Liver (tissue), 9 donors: ENCODE measurements around the gene TMEM245. TPM values are rescaled to one million over a fixed set of nuclear protein-coding genes. Genes with fewer than 3 reads are reported as not detected.

Source experiments
- DNase-seq: peaks from one replicate; pipeline ENCODE4 v3.0.0-alpha.2; 2017; ENCODE audit warnings: low spot score
- H3K27ac ChIP-seq, 2 donors: one replicate each; pipeline ENCODE4 v1.7.0; 2013; ENCODE audit warnings: inconsistent platforms in 2 of 2, low read length in 2 of 2, control low read depth in 1 of 2, low read depth in 1 of 2, mild to moderate bottlenecking in 1 of 2
- H3K27me3 ChIP-seq, 4 donors: one replicate each; pipeline versions ENCODE4 v1.6.1 to v1.7.0; 2013; ENCODE audit warnings: low read length in 3 of 4, inconsistent platforms in 1 of 4, mild to moderate bottlenecking in 1 of 4, moderate library complexity in 1 of 4; ENCODE audit not compliant: control insufficient read depth in 4 of 4, insufficient read depth in 4 of 4
- H3K36me3 ChIP-seq, 4 donors: one replicate each; pipeline versions ENCODE4 v1.6.1 to v1.7.0; 2013; ENCODE audit warnings: low read length in 3 of 4, mild to moderate bottlenecking in 3 of 4, low read depth in 1 of 4, moderate library complexity in 1 of 4; ENCODE audit not compliant: control insufficient read depth in 4 of 4, insufficient read depth in 3 of 4
- H3K4me1 ChIP-seq, 4 donors: one replicate each; pipeline versions ENCODE4 v1.6.1 to v1.7.0; 2013; ENCODE audit warnings: low read length in 3 of 4, mild to moderate bottlenecking in 3 of 4, moderate library complexity in 1 of 4; ENCODE audit not compliant: control insufficient read depth in 4 of 4, insufficient read depth in 4 of 4
- H3K4me3 ChIP-seq, 3 donors: one replicate each; pipeline versions ENCODE4 v1.6.1 to v1.7.0; 2013; ENCODE audit warnings: low read length in 3 of 3, control low read depth in 1 of 3, low read depth in 1 of 3, mild to moderate bottlenecking in 1 of 3
- H3K9ac ChIP-seq, 2 donors: one replicate each; pipeline ENCODE4 v1.7.0; 2013; ENCODE audit warnings: low read length in 2 of 2, mild to moderate bottlenecking in 2 of 2, moderate library complexity in 2 of 2, control low read depth in 1 of 2, low read depth in 1 of 2
- H3K9me3 ChIP-seq, 4 donors: one replicate each; pipeline versions ENCODE4 v1.6.1 to v1.7.0; 2013; ENCODE audit warnings: low read length in 3 of 4; ENCODE audit not compliant: control insufficient read depth in 4 of 4
- ATF3 ChIP-seq: IDR thresholded peaks from 2 replicates; pipeline ENCODE4 v1.6.1; 2016; ENCODE audit warnings: antibody characterized with exemption
- CTCF ChIP-seq: fragments of 150-350 bp; IDR thresholded peaks from 2 replicates; pipeline ENCODE4 v1.5.1; 2017; ENCODE audit warnings: improper control_type of control experiment, low read depth, low read length; ENCODE audit not compliant: missing input control
- EGR1 ChIP-seq, 2 donors: IDR thresholded peaks; 2 replicates each; pipeline ENCODE4 v1.6.1; 2016 to 2018; ENCODE audit warnings: antibody characterized with exemption in 2 of 2, low read depth in 2 of 2
- FOXA1 ChIP-seq: IDR thresholded peaks from 2 replicates; pipeline ENCODE4 v1.6.1; 2016; ENCODE audit warnings: antibody characterized with exemption
- FOXA2 ChIP-seq: IDR thresholded peaks from 2 replicates; pipeline ENCODE4 v1.6.1; 2016; ENCODE audit warnings: antibody characterized with exemption
- GABPA ChIP-seq, 2 donors: IDR thresholded peaks in 1 of 2; conservative IDR thresholded peaks in 1 of 2; 2 replicates each; pipeline ENCODE4 v1.6.1; 2016; ENCODE audit warnings: antibody characterized with exemption in 2 of 2, mild to moderate bottlenecking in 1 of 2, moderate library complexity in 1 of 2
- HNF4A ChIP-seq, 2 donors: conservative IDR thresholded peaks; 2 replicates each; pipeline ENCODE4 v1.6.1; 2016; ENCODE audit warnings: antibody characterized with exemption in 2 of 2, mild to moderate bottlenecking in 2 of 2
- HNF4G ChIP-seq: IDR thresholded peaks from 2 replicates; pipeline ENCODE4 v1.6.1; 2016; ENCODE audit warnings: antibody characterized with exemption
- JUND ChIP-seq, 2 donors: IDR thresholded peaks; 2 replicates each; pipeline ENCODE4 v1.6.1; 2016; ENCODE audit warnings: antibody characterized with exemption in 2 of 2
- MAX ChIP-seq: IDR thresholded peaks from 2 replicates; pipeline ENCODE4 v1.6.1; 2016; ENCODE audit warnings: antibody characterized with exemption
- NR2F2 ChIP-seq: IDR thresholded peaks from 2 replicates; pipeline ENCODE4 v1.6.1; 2016; ENCODE audit warnings: antibody characterized with exemption
- RAD21 ChIP-seq, 2 donors: IDR thresholded peaks; 2 replicates each; pipeline ENCODE4 v1.6.1; 2016; ENCODE audit warnings: antibody characterized with exemption in 2 of 2, mild to moderate bottlenecking in 2 of 2
- REST ChIP-seq: IDR thresholded peaks from 2 replicates; pipeline ENCODE4 v1.6.1; 2016; ENCODE audit warnings: antibody characterized with exemption, mild to moderate bottlenecking
- RXRA ChIP-seq, 2 donors: IDR thresholded peaks; 2 replicates each; pipeline ENCODE4 v1.6.1; 2017 to 2018; ENCODE audit warnings: antibody characterized with exemption in 2 of 2, mild to moderate bottlenecking in 1 of 2
- SP1 ChIP-seq: IDR thresholded peaks from 2 replicates; pipeline ENCODE4 v1.6.1; 2018; ENCODE audit warnings: antibody characterized with exemption, mild to moderate bottlenecking
- TAF1 ChIP-seq: conservative IDR thresholded peaks from 2 replicates; pipeline ENCODE4 v1.6.1; 2016; ENCODE audit warnings: antibody characterized with exemption, mild to moderate bottlenecking
- YY1 ChIP-seq: IDR thresholded peaks from 2 replicates; pipeline ENCODE4 v1.6.1; 2016; ENCODE audit warnings: antibody characterized with exemption, mild to moderate bottlenecking
- ZBTB33 ChIP-seq: IDR thresholded peaks from 2 replicates; pipeline ENCODE4 v1.6.1; 2016; ENCODE audit warnings: antibody characterized with exemption
- WGBS: extraction: QIAGEN DNeasy Blood & Tissue Kit; methylation state at CpG from one replicate; pipeline ENCODE4 v1.1.7; 2013; 5-methylcytosine and 5-hydroxymethylcytosine counted together
- polyA plus RNA-seq, 2 donors: library from polyadenylated mRNA; stranded (reverse) in 1 of 2; unstranded in 1 of 2; fragments of 200-250 nt in 1 of 2; fragments of >200 nt in 1 of 2; fragmentation: Nextera tagmentation in 1 of 2; extraction: Ambion mirVana in 1 of 2; gene quantifications; one replicate each; pipeline versions ENCODE4 v1.2.1 to v1.2.3, GENCODE V29; 2013 to 2015
- total RNA-seq, 2 donors: library from RNA; depleted of rRNA; stranded (reverse); fragments of >200 nt; gene quantifications; one replicate each; pipeline ENCODE4 v1.2.3, GENCODE V29; 2014
- donor health status: healthy.
- donor health status: healthy.
- donor health status: healthy.
- donor health status: healthy.
- donor health status: healthy.

TMEM245 gene
- total and polyA plus RNA-seq, 4 donors, result 13.7 to 75.3 (median 31.2) TPM

- Histone ChIP-seq H3K9me3 (no peaks in the 10 kb centered on the region), H3K4me1 (peaks cover 2 to 18% (median 7%) of the 10 kb centered on the region in 4 donors), H3K27me3 (no peaks in the 10 kb centered on the region), H3K27ac (no peak overlapping the region), H3K9ac (no peak overlapping the region), H3K4me3 (no peak overlapping the region), H3K36me3 (peaks cover 0 to 6% (median 0%) of the 10 kb centered on the region in 4 donors)
- TF ChIP-seq HNF4A (conservative IDR thresholded peaks at IDR 0.05) (no peak), NR2F2 (no peak), YY1 (no peak), JUND (IDR thresholded peaks at IDR 0.05) (no peak), HNF4G (no peak), SP1 (no peak), FOXA2 (no peak), RXRA (IDR thresholded peaks at IDR 0.05) (no peak), EGR1 (IDR thresholded peaks at IDR 0.05; ENCODE audit: low read depth in 2 of 2) (no peak), FOXA1 (no peak), MAX (no peak)
- 89% methylated on average over 6 of the region's 6 CpGs for WGBS
- DNase-seq, result no peak
These were observed 102.3 kb downstream of the TMEM245 start for GRCh38 chr9:109017493-109017892.

GRCh38 chr9:109017061-109017460 is 102.7 kb downstream of the TMEM245 start:
- no peak overlapping the region for H3K4me3 ChIP-seq
- H3K4me1 ChIP-seq, result peaks cover 3 to 22% (median 10%) of the 10 kb centered on the region in 4 donors
- no peak for DNase-seq
- peaks cover 0 to 6% (median 0%) of the 10 kb centered on the region in 4 donors for H3K36me3 ChIP-seq
- no peaks in the 10 kb centered on the region for H3K9me3 ChIP-seq
- TF ChIP-seq HNF4G, result no peak
- no peak for TF ChIP-seq MAX
- no peak for TF ChIP-seq GABPA (IDR thresholded peaks at IDR 0.05 in 1 of 2, conservative IDR thresholded peaks at IDR 0.05 in 1 of 2)
- TF ChIP-seq ATF3, result no peak
- TF ChIP-seq RAD21 (IDR thresholded peaks at IDR 0.05), result no peak
- TF ChIP-seq CTCF, result no peak
- no peak for TF ChIP-seq FOXA1
- TF ChIP-seq REST, result no peak
- no peak for TF ChIP-seq TAF1
- TF ChIP-seq EGR1 (IDR thresholded peaks at IDR 0.05; ENCODE audit: low read depth in 2 of 2), result no peak
- TF ChIP-seq YY1, result no peak
- no peak for TF ChIP-seq SP1
- TF ChIP-seq ZBTB33, result no peak
- no peak for TF ChIP-seq RXRA (IDR thresholded peaks at IDR 0.05)
- no peak for TF ChIP-seq HNF4A (conservative IDR thresholded peaks at IDR 0.05)
- no peak for TF ChIP-seq JUND (IDR thresholded peaks at IDR 0.05)
- no peak for TF ChIP-seq FOXA2
- TF ChIP-seq NR2F2, result no peak
- no peaks in the 10 kb centered on the region for H3K27me3 ChIP-seq
- H3K9ac ChIP-seq, result no peak overlapping the region
- no peak overlapping the region for H3K27ac ChIP-seq
